ENCODE results near the gene PPP1R14D.

PPP1R14D gene

DNA sequence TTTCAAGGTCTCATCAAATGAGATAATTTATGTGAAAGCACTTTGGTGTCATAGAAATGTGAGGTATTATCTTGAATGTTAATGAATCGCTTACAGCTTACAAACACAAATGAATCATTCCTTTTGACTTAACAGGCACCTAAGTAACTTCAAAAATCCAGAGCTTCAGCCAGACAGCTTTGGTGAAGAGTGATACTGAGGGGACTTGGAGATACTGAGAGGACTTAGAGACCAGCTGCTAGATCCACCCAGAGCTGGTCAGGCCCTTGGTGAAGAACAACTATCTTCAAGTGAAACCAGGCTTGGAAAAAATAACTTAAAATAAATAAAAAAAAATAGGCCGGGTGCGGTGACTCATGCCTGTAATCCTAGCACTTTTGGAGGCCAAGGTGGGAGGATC is 37.8 kb downstream of the PPP1R14D start:
- no peak for TF ChIP-seq POLR2A (IDR thresholded peaks at IDR 0.05; ENCODE audit: low read depth, low read length)
- no peak for TF ChIP-seq TAF1 (IDR thresholded peaks at IDR 0.05; ENCODE audit: borderline replicate concordance, low read depth, low read length)
- no peak for TF ChIP-seq POLR2AphosphoS5 (IDR thresholded peaks at IDR 0.05; ENCODE audit: low read depth, low read length)
- FAIRE-seq (no peak), DNase-seq (ENCODE audit: insufficient read length) (no peak)

DNA sequence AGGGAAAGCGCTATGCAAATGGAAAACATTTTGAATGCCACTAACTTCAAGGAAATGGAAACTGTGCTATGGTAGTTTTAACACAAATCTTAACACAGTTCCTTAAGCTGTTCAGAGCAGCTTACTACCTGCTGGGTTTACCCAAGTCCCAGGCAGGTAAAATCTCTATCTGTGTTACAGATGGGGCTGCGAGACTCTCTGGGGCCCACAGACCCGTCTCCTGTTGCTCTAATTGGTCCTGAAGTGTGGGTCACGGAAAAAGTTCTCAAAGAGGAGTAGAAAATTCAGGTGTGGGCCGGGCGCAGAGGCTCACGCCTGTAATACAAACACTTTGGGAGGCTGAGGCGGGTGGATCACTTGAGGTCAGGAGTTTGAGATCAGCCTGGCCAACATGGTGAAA is 38.5 kb downstream of the PPP1R14D start:
- FAIRE-seq = no peak
- DNase-seq (ENCODE audit: insufficient read length) = no peak
- TF ChIP-seq POLR2A (IDR thresholded peaks at IDR 0.05; ENCODE audit: low read depth, low read length) = no peak
- TF ChIP-seq POLR2AphosphoS5 (IDR thresholded peaks at IDR 0.05; ENCODE audit: low read depth, low read length) = no peak
- no peak for TF ChIP-seq TAF1 (IDR thresholded peaks at IDR 0.05; ENCODE audit: borderline replicate concordance, low read depth, low read length)

DNA sequence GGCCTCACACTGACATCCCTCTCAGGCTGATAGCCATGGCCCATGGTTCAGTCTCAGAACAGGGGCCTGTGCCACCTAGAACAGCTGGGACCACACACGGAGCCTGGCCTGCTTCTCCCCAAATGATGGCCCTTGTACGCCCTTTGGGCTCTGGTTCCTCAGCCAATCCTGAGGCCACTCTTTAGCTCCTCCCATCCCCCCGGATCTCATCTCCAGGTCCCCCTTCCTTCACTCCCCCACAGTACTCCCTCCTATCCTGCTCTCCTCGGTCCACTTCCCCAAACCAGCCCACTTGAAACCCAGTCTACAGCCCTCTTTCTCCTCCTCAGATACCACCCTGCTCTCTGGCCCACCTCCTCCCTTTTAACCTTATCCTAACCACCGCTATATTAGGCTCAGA is 39.4 kb downstream of the PPP1R14D start:
- DNase-seq (ENCODE audit: insufficient read length) = no peak
- TF ChIP-seq TAF1 (IDR thresholded peaks at IDR 0.05; ENCODE audit: borderline replicate concordance, low read depth, low read length) (no peak), POLR2AphosphoS5 (IDR thresholded peaks at IDR 0.05; ENCODE audit: low read depth, low read length) (no peak), POLR2A (IDR thresholded peaks at IDR 0.05; ENCODE audit: low read depth, low read length) (no peak)
- FAIRE-seq = no peak

DNA sequence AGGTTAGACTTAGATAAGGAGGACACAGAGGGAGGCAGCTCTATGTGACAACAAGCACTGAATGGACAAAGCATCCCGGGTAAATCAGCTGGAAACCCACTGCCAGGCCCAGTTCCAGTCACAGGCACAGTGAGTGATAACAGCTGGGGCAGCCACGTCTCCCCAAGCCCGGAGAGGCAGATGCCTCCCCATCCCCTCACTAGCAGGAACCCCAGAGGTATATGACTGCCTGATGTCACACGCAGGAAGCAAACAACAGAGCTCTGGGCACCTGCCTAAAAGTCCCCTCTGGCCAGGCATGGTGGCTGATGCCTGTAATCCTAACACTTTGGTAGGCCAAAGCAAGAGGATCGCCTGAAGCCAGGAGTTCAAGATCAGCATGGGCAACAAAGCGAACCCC is 40.5 kb downstream of the PPP1R14D start:
- DNase-seq (ENCODE audit: insufficient read length) (no peak), FAIRE-seq (no peak)
- TF ChIP-seq POLR2AphosphoS5 (IDR thresholded peaks at IDR 0.05; ENCODE audit: low read depth, low read length) (no peak), TAF1 (IDR thresholded peaks at IDR 0.05; ENCODE audit: borderline replicate concordance, low read depth, low read length) (no peak), POLR2A (IDR thresholded peaks at IDR 0.05; ENCODE audit: low read depth, low read length) (no peak)

DNA sequence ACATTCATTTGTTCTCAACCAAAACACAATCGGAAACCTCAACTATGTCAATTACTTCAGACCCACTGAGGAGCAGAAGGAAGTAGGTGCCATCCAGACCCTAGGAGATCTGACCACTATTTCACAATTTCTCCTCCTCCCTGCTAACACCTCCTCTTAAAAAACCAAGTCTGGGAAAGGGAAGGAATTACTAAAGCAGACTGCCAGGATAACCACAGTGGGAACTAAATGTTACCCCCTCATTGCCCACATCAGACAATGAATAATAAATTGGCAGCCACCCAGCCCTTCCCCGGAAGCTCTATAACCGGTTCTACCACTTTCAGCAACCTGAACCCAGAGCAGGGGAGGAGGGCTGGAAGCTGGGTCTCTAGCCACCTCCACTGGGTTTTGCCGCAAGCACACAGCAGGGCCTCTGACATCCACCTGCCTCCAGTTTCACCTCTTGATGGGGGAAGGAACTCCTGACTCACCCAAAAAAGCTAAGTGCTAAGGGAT is 41.1 kb downstream of the PPP1R14D start:
- FAIRE-seq = no peak
- DNase-seq (ENCODE audit: insufficient read length) = no peak

DNA sequence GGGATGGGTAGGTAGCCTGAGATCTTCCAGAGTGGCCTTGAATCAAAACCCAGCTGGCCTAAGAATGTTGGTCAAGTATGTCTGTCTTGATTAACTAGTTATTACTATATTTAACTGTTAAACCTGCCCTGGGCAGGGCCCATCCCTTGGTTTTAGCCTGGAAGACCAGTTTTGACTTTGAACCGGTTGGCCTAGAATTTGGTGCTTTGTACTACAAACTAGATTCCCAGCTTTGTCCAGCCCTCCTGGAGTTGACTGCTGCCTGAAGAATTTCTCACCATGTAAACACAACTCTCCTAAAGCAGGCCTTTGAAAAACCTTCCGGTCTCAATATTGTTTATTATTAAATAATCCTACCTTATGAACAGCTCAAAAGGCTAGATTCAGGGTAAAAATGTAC is 42.7 kb downstream of the PPP1R14D start:
- DNase-seq (ENCODE audit: insufficient read length) (no peak), FAIRE-seq (no peak)
- TF ChIP-seq POLR2A (IDR thresholded peaks at IDR 0.05; ENCODE audit: low read depth, low read length) (no peak), POLR2AphosphoS5 (IDR thresholded peaks at IDR 0.05; ENCODE audit: low read depth, low read length) (no peak), TAF1 (IDR thresholded peaks at IDR 0.05; ENCODE audit: borderline replicate concordance, low read depth, low read length) (no peak)

More for the DNA sequence above, 41.1 kb downstream of the PPP1R14D start:
- TF ChIP-seq POLR2AphosphoS5 (IDR thresholded peaks at IDR 0.05; ENCODE audit: low read depth, low read length) = no peak
- no peak for TF ChIP-seq POLR2A (IDR thresholded peaks at IDR 0.05; ENCODE audit: low read depth, low read length)
- no peak for TF ChIP-seq TAF1 (IDR thresholded peaks at IDR 0.05; ENCODE audit: borderline replicate concordance, low read depth, low read length)

DNA sequence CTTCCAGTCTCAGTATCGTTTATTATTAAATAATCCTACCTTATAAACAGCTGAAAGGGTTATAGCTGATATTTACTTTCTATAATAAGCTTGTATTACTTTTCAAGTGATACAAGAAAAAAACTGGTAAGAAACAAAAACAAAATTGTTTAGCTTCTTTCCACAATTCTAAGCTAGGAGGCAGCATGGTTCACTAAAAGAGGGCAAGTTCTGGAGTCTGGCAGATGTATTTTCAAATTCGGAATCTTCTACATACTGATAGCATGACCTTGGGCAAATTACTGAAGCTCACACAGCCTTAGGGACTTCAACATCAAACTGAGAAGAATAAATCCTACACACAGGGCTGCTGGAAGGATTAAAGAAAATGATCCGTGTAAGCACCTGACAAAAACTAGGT is 43.3 kb downstream of the PPP1R14D start:
- no peak for FAIRE-seq
- DNase-seq (ENCODE audit: insufficient read length) = no peak
- TF ChIP-seq POLR2A (IDR thresholded peaks at IDR 0.05; ENCODE audit: low read depth, low read length) (no peak), POLR2AphosphoS5 (IDR thresholded peaks at IDR 0.05; ENCODE audit: low read depth, low read length) (no peak), TAF1 (IDR thresholded peaks at IDR 0.05; ENCODE audit: borderline replicate concordance, low read depth, low read length) (no peak)

DNA sequence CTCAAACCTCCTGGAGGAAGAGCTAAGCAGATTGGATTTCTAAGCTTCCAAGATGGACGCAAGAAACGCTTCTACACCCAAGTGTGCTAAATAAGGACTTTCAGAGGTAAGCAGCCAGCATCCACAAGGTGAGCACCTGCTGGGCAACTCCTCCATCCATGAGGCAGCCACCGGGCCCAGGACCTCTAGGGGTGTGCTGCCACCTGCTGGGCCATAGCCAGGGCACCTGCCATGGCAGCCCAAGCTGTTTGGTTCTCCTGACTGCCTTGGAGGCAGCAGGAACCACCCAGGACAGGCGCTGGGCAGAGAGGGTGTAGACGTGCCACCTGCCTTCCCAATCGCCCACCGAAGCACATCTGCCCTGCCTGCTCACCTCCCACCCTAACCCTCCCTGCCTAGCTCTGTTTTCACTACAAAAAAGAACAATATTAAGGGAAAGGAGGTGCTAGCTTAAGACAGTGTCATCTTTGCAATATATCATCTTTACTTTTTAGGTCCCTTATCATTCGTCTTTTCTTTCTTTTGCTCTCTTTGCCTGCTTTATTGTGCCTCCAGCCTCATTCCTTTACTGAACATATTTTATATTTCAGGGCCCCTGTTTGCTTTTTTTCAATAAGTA is 45.8 kb downstream of the PPP1R14D start:
- FAIRE-seq = peak; percentile 96
- TF ChIP-seq TAF1 (IDR thresholded peaks at IDR 0.05; ENCODE audit: borderline replicate concordance, low read depth, low read length) (no peak), POLR2A (IDR thresholded peaks at IDR 0.05; ENCODE audit: low read depth, low read length) (no peak), POLR2AphosphoS5 (IDR thresholded peaks at IDR 0.05; ENCODE audit: low read depth, low read length) (no peak)
- DNase-seq (ENCODE audit: insufficient read length) = peak; percentile 68

DNA sequence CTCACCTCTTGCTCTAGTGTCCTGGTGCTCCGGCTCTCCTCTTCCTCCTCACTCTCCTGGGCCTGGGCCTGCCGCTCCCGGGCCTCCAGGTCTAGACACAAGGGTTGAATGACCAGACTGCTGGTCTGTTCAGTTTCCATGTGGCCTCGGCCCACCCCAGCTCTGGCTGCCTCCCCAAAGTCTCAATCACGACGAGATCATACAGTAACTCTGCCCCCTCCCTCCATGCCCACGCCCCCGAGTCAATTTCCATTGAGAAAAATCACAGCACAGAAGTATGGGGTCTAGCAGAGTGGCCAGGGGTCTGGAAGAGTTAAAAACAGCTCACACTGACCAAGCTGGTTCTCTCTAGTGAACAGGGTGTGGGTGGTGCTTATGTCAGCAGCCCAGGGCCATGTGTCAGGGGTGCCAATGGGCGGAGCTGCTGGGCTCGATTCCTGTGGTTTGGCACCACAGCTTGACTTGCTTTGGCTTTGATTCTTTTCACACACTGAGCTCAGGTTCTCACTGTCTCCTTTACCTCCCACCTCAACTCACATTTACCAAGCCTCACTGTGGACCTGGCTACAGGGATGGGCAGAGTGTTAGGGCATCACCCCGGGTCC is 51.9 kb downstream of the PPP1R14D start:
- no peak for TF ChIP-seq TAF1 (IDR thresholded peaks at IDR 0.05; ENCODE audit: borderline replicate concordance, low read depth, low read length)
- TF ChIP-seq POLR2AphosphoS5 (IDR thresholded peaks at IDR 0.05; ENCODE audit: low read depth, low read length) = no peak
- no peak for TF ChIP-seq POLR2A (IDR thresholded peaks at IDR 0.05; ENCODE audit: low read depth, low read length)
- FAIRE-seq (no peak), DNase-seq (ENCODE audit: insufficient read length) (no peak)

DNA sequence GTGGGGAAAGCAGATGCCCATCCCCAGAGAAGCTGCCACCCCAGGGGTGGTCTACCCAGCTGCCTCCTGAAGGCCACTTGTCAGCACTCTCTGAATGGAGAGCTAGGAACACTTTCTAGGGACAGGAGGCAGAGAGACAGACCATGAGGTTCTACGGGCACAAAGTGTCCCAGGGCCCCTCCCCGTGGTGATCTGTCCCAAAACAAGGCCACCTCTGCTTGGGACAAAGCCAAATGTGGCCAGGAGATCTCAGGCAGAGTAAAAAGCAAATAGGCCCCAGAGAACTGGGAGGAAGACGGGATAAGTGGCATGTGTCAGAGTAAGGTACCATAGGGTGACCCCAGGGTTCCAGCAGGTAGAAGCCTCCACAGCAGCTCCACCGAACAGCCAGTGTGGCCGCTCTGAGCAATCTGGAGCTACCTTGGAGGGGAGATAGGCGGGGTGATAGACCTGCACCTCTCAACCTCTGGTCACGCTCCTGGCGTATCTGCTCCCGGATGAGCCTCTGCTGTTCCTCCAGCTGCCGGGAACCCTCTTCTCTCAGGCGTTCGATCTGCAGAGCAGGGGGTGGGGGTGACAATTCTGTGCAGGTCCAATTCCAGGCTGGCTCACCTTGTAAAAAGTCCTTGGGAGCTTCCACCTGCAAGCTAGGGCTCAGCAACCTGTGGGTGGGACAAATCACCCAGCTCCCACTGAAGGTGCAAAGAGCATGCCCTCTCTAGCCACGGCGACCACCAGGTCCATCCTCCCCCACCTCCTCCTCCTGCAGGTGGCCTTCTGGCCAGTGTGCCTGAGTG is 52.6 kb downstream of the PPP1R14D start:
- FAIRE-seq = no peak
- no peak for DNase-seq (ENCODE audit: insufficient read length)
- TF ChIP-seq POLR2A (IDR thresholded peaks at IDR 0.05; ENCODE audit: low read depth, low read length) = no peak
- TF ChIP-seq POLR2AphosphoS5 (IDR thresholded peaks at IDR 0.05; ENCODE audit: low read depth, low read length) = no peak
- TF ChIP-seq TAF1 (IDR thresholded peaks at IDR 0.05; ENCODE audit: borderline replicate concordance, low read depth, low read length) = no peak

DNA sequence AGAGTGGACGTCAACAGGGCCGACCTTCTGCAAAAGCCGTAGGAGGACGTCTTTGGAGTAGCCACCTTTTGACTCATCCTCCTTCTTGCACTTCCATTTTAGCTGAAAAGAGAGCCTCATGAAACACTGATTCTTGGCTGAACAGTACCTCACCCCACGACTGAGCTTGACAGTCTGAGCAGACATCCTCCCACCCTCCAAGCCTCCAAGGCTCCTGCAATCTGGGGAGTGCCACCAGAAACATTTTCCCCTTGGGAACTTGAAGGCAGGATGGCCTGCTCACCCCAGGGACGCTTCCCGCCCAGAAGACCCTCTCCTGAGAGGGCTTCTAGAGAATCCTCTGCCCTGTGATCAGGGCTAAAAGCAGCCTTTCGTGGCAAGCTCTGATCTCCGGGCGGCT is 53.5 kb downstream of the PPP1R14D start:
- DNase-seq (ENCODE audit: insufficient read length) = no peak
- no peak for FAIRE-seq
- no peak for TF ChIP-seq TAF1 (IDR thresholded peaks at IDR 0.05; ENCODE audit: borderline replicate concordance, low read depth, low read length)
- TF ChIP-seq POLR2AphosphoS5 (IDR thresholded peaks at IDR 0.05; ENCODE audit: low read depth, low read length) = no peak
- TF ChIP-seq POLR2A (IDR thresholded peaks at IDR 0.05; ENCODE audit: low read depth, low read length) = no peak

All from GM12892 (cell line).